ENCODE data around the gene MARK3. TPM values are rescaled to one million over a fixed set of nuclear protein-coding genes. Genes with fewer than 3 reads are reported as not detected.

MARK3 gene
- polyA plus RNA-seq, 1 donor (not counting 4 experiments of a cell fraction or from before 2014, with no cell fraction given): 133 TPM

DNA sequence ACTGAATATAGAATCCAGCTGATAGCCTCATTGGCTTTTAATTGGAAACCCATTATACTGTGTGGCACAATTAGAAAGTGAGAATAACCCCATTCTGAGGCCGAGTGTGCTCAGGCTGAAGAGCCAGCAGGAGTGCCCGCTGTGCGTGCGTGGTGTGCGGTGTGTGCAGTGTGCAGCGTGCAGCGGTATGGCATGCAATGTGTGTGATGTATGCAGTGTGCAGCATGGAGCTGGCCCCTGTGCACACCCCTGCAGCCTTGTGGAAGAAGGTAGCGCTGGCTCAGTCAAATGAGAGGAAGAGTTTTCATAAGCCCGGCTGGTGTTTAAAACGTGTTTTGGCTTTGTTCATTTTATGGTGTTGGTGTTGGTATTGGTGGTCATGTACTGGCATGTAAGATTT lies 114.5 kb downstream of the MARK3 start:
- Histone ChIP-seq H3K4me1 (ENCODE audit: control insufficient read depth, extremely low read depth, insufficient read depth, low read length) (peaks cover 8% of the 10 kb centered on the region), H3K4me2 (ENCODE audit: control insufficient read depth, extremely low read depth, insufficient read depth, low read depth, low read length) (no peak overlapping the region), H3K9me3 (ENCODE audit: control insufficient read depth, low read depth, low read length) (no peaks in the 10 kb centered on the region), H4K20me1 (ENCODE audit: control insufficient read depth, extremely low read depth, insufficient read depth, low read length) (peaks cover 12% of the 10 kb centered on the region), H3K27me3 (ENCODE audit: control insufficient read depth, extremely low read depth, insufficient read depth, low read length) (no peaks in the 10 kb centered on the region), H3K27ac (ENCODE audit: control insufficient read depth, insufficient read depth, low read length) (no peak overlapping the region), H3K9ac (ENCODE audit: control insufficient read depth, extremely low read depth, insufficient read depth, low read length) (no peak overlapping the region), H3K9me1 (ENCODE audit: control insufficient read depth, extremely low read depth, insufficient read depth, low read length) (no peaks in the 10 kb centered on the region), H2AFZ (ENCODE audit: control insufficient read depth, low read length) (no peak overlapping the region), H3K79me2 (ENCODE audit: control insufficient read depth, insufficient read depth, low read length) (peaks cover 16% of the 10 kb centered on the region), H3K4me3 (ENCODE audit: control insufficient read depth in 2 of 3, extremely low read depth in 1 of 3, insufficient read depth in 2 of 3, low read depth in 1 of 3, low read length in 3 of 3) (no peak overlapping the region), H3K36me3 (ENCODE audit: control insufficient read depth in 2 of 2, extremely low read depth in 1 of 2, insufficient read depth in 2 of 2, low read length in 2 of 2) (peaks cover 38 to 55% of the 10 kb centered on the region in 2 experiments)
- FAIRE-seq (peak; percentile 9), DNase-seq (ENCODE audit: low read depth, low spot score) (no peak)
- TF ChIP-seq, protein P1, sequence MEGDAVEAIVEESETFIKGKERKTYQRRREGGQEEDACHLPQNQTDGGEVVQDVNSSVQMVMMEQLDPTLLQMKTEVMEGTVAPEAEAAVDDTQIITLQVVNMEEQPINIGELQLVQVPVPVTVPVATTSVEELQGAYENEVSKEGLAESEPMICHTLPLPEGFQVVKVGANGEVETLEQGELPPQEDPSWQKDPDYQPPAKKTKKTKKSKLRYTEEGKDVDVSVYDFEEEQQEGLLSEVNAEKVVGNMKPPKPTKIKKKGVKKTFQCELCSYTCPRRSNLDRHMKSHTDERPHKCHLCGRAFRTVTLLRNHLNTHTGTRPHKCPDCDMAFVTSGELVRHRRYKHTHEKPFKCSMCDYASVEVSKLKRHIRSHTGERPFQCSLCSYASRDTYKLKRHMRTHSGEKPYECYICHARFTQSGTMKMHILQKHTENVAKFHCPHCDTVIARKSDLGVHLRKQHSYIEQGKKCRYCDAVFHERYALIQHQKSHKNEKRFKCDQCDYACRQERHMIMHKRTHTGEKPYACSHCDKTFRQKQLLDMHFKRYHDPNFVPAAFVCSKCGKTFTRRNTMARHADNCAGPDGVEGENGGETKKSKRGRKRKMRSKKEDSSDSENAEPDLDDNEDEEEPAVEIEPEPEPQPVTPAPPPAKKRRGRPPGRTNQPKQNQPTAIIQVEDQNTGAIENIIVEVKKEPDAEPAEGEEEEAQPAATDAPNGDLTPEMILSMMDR (optimal IDR thresholded peaks at IDR 0.05 in 1 of 3, IDR thresholded peaks at IDR 0.05 in 1 of 3, conservative IDR thresholded peaks at IDR 0.05 in 1 of 3; ENCODE audit: extremely low read depth in 1 of 3, insufficient read depth in 2 of 3, low read length in 3 of 3): no peak
- no peak for TF ChIP-seq EZH2 (IDR thresholded peaks at IDR 0.05; ENCODE audit: low read length)
- dilution Hi-C loops (cut with MboI; ENCODE audit: extremely low pct_ligation_motif_present, low sequenced_read_pairs): no loop called here

DNA sequence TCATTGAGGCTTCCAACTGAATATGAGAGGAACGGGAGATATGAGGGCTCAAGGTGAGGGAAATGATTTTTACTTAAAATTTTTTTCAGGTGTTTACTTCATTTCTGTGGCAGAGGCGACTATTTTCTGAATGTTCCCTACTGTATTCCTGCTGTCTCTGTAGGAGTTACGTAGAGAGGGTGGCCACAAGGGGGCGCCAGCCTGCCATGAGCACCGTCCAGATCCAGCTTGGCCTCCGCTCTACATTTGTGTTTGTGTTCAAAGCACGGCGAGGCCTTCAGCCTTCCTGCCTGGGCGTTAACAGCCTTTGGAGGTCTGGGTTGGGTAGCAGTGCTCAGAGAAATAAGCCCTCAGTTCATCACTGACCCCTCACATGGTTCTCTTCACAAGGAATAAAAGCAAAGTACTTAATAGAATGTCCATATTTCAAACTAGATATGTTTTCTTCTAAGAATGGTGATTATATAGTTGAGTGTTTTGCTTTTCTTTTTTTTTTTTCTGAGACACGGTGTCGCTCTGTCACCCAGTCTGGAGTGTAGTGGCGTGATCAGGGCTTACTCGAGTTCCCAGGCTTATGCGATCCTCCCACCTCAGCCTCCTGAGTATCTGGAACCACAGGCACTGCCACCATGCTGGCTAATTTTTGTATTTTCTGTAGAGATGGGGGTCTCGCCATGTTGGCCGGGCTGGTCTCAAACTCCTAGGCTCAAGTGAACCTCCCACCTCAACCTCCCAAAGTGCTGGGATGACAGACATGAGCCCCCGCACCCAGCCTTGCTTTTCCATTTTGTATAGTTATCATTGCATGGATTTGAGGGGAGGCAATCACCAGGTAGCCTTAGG lies 115.2 kb downstream of the MARK3 start:
- Histone ChIP-seq H2AFZ (ENCODE audit: control insufficient read depth, low read length) (no peak overlapping the region), H3K4me3 (ENCODE audit: control insufficient read depth in 2 of 3, extremely low read depth in 1 of 3, insufficient read depth in 2 of 3, low read depth in 1 of 3, low read length in 3 of 3) (no peak overlapping the region), H3K9me1 (ENCODE audit: control insufficient read depth, extremely low read depth, insufficient read depth, low read length) (no peaks in the 10 kb centered on the region), H3K79me2 (ENCODE audit: control insufficient read depth, insufficient read depth, low read length) (peaks cover 16% of the 10 kb centered on the region), H3K27me3 (ENCODE audit: control insufficient read depth, extremely low read depth, insufficient read depth, low read length) (no peaks in the 10 kb centered on the region), H3K4me2 (ENCODE audit: control insufficient read depth, extremely low read depth, insufficient read depth, low read depth, low read length) (no peak overlapping the region), H3K4me1 (ENCODE audit: control insufficient read depth, extremely low read depth, insufficient read depth, low read length) (peaks cover 8% of the 10 kb centered on the region), H3K36me3 (ENCODE audit: control insufficient read depth in 2 of 2, extremely low read depth in 1 of 2, insufficient read depth in 2 of 2, low read length in 2 of 2) (peaks cover 44 to 58% of the 10 kb centered on the region in 2 experiments), H4K20me1 (ENCODE audit: control insufficient read depth, extremely low read depth, insufficient read depth, low read length) (peaks cover 12% of the 10 kb centered on the region), H3K9me3 (ENCODE audit: control insufficient read depth, low read depth, low read length) (no peaks in the 10 kb centered on the region), H3K27ac (ENCODE audit: control insufficient read depth, insufficient read depth, low read length) (no peak overlapping the region), H3K9ac (ENCODE audit: control insufficient read depth, extremely low read depth, insufficient read depth, low read length) (no peak overlapping the region)
- TF ChIP-seq, protein P1 (optimal IDR thresholded peaks at IDR 0.05 in 1 of 3, IDR thresholded peaks at IDR 0.05 in 1 of 3, conservative IDR thresholded peaks at IDR 0.05 in 1 of 3; ENCODE audit: extremely low read depth in 1 of 3, insufficient read depth in 2 of 3, low read length in 3 of 3): peak; percentile 94 to 98 (median 95)
- no peak for TF ChIP-seq EZH2 (IDR thresholded peaks at IDR 0.05; ENCODE audit: low read length)
- DNase-seq (ENCODE audit: low read depth, low spot score) (no peak), FAIRE-seq (peak; percentile 44)
- dilution Hi-C loops (cut with MboI; ENCODE audit: extremely low pct_ligation_motif_present, low sequenced_read_pairs): no loop called here
